Epidermal melanocyte (primary cell): ENCODE results near the gene ABR.
"Not testable (repeated sequence)": the region's sequence is repeated elsewhere in the genome, so short reads cannot be mapped to it uniquely, and the experiment has no call there.

Experiments
- DNase-seq: peaks from one replicate; pipeline ENCODE4 v3.0.0; 2011; ENCODE audit warnings: low spot score; ENCODE audit not compliant: insufficient read length

Gene ABR

GRCh38 chr17:1173432-1174262 lies 6.1 kb downstream of the ABR start:
- no peak for DNase-seq

GRCh38 chr17:1171953-1172352 lies 7.8 kb downstream of the ABR start:
- DNase-seq = no peak

GRCh38 chr17:1170739-1171138 lies 9.0 kb downstream of the ABR start:
- no peak for DNase-seq

GRCh38 chr17:1169929-1170312 lies 9.9 kb downstream of the ABR start:
- no peak for DNase-seq

GRCh38 chr17:1169221-1169928 lies 10.4 kb downstream of the ABR start:
- DNase-seq = no peak

- peak; percentile 63 for DNase-seq
These were observed 11.1 kb downstream of the ABR start for GRCh38 chr17:1168533-1169220.

- DNase-seq = no peak
These were observed 13.5 kb downstream of the ABR start for GRCh38 chr17:1166276-1166675.

- DNase-seq = no peak
These were observed 13.9 kb downstream of the ABR start for GRCh38 chr17:1165836-1166235.

GRCh38 chr17:1164935-1165556 lies 14.7 kb downstream of the ABR start:
- no peak for DNase-seq

- no peak for DNase-seq
These were observed 17.5 kb downstream of the ABR start for GRCh38 chr17:1162116-1162855.

GRCh38 chr17:1160591-1161390 lies 19.0 kb downstream of the ABR start:
- no peak for DNase-seq

GRCh38 chr17:1159431-1160180 lies 20.2 kb downstream of the ABR start:
- DNase-seq = no peak

- DNase-seq = no peak
These were observed 20.9 kb downstream of the ABR start for GRCh38 chr17:1158879-1159278.

GRCh38 chr17:1156864-1157263 lies 22.9 kb downstream of the ABR start:
- DNase-seq = no peak

GRCh38 chr17:1154704-1155103 lies 25.1 kb downstream of the ABR start:
- DNase-seq = no peak

GRCh38 chr17:1153795-1154546 lies 25.8 kb downstream of the ABR start:
- DNase-seq = no peak

GRCh38 chr17:1152582-1152981 lies 27.2 kb downstream of the ABR start:
- not testable (repeated sequence) for DNase-seq

GRCh38 chr17:1150863-1151600 lies 28.7 kb downstream of the ABR start:
- DNase-seq = no peak
